Right ventricle myocardium inferior (tissue), 1 donor: ENCODE results near the gene NIPAL3. TPM values are rescaled to one million over a fixed set of nuclear protein-coding genes. Genes with fewer than 3 reads are reported as not detected.
"Not testable (repeated sequence)": the region's sequence is repeated elsewhere in the genome, so short reads cannot be mapped to it uniquely, and the experiment has no call there.

Experiments
- ATAC-seq: fragments of 200-7000 bp; cut with Tn5 transposase; one replicate; pipeline ENCODE4 v1.9.1; 2020; ENCODE audit warnings: mild to moderate bottlenecking, moderate library complexity
- DNase-seq: peaks from one replicate; pipeline ENCODE4 v3.0.0; 2021; ENCODE audit errors: missing footprints
- intact Hi-C: fragments of 100-400 bp; cut with DNase I; formaldehyde crosslinking; loops from one replicate; pipeline ENCODE4 v1.11.0; 2022
- total RNA-seq: library from RNA; stranded (reverse); fragmentation: NEBNext Ultra II Directional; extraction: Animal tissue kit (Norgen Biotek cat#: 25700); gene quantifications from one replicate; pipeline ENCODE4 v1.2.1, GENCODE V29; 2021
- donor health status: DM: no; HTN: yes; CAD: no; lungs with severe emphysema.

The NIPAL3 gene
- total RNA-seq, 1 donor from 2014 or later, result 30.9 TPM

- intact Hi-C loops, result no loop called here
- DNase-seq (no peak), ATAC-seq (no peak)
Measured at GRCh38 chr1:24443241-24443656, 27.6 kb downstream of the NIPAL3 start.

GRCh38 chr1:24446446-24446845, 30.8 kb downstream of the NIPAL3 start:
- DNase-seq, intact Hi-C loops, ATAC-seq: not testable (repeated sequence)

GRCh38 chr1:24450316-24450715, 34.7 kb downstream of the NIPAL3 start:
- intact Hi-C loops, result no loop called here
- ATAC-seq (no peak), DNase-seq (no peak)

GRCh38 chr1:24450857-24451397, 35.3 kb downstream of the NIPAL3 start:
- no peak for ATAC-seq
- intact Hi-C loops, result no loop called here

GRCh38 chr1:24451746-24452145, 36.1 kb downstream of the NIPAL3 start:
- DNase-seq (no peak), ATAC-seq (no peak)
- intact Hi-C loops, result no loop called here

More at GRCh38 chr1:24450857-24451397, 35.3 kb downstream of the NIPAL3 start:
- no peak for DNase-seq

- DNase-seq (no peak), ATAC-seq (no peak)
- intact Hi-C loops, result no loop called here
Measured at GRCh38 chr1:24452922-24453485, 37.4 kb downstream of the NIPAL3 start.

GRCh38 chr1:24454673-24455072, 39.1 kb downstream of the NIPAL3 start:
- intact Hi-C loops, result no loop called here
- no peak for DNase-seq
- no peak for ATAC-seq

- ATAC-seq (no peak), DNase-seq (no peak)
- intact Hi-C loops, result no loop called here
Measured at GRCh38 chr1:24455272-24455671, 39.7 kb downstream of the NIPAL3 start.

GRCh38 chr1:24457866-24458265, 42.3 kb downstream of the NIPAL3 start:
- DNase-seq, result no peak
- no peak for ATAC-seq
- intact Hi-C loops, result no loop called here

GRCh38 chr1:24459551-24460266, 44.1 kb downstream of the NIPAL3 start:
- no peak for DNase-seq
- no peak for ATAC-seq
- intact Hi-C loops, result no loop called here

- intact Hi-C loops, ATAC-seq, DNase-seq: not testable (repeated sequence)
Measured at GRCh38 chr1:24462128-24462527, 46.5 kb downstream of the NIPAL3 start.

GRCh38 chr1:24463776-24464735, 48.5 kb downstream of the NIPAL3 start:
- DNase-seq (no peak), ATAC-seq (no peak)
- intact Hi-C loops, result no loop called here

GRCh38 chr1:24465099-24465498, 49.5 kb downstream of the NIPAL3 start:
- no peak for DNase-seq
- intact Hi-C loops, result no loop called here
- no peak for ATAC-seq

- no peak for ATAC-seq
- intact Hi-C loops, result no loop called here
- no peak for DNase-seq
Measured at GRCh38 chr1:24465638-24466037, 50.0 kb downstream of the NIPAL3 start.

GRCh38 chr1:24468685-24469316, 53.2 kb downstream of the NIPAL3 start:
- DNase-seq (no peak), ATAC-seq (no peak)
- intact Hi-C loops, result no loop called here

- no peak for ATAC-seq
- intact Hi-C loops, result no loop called here
- DNase-seq, result no peak
Measured at GRCh38 chr1:24470592-24470991, 55.0 kb downstream of the NIPAL3 start.

GRCh38 chr1:24472527-24473251, 57.1 kb downstream of the NIPAL3 start:
- ATAC-seq (no peak), DNase-seq (no peak)
- intact Hi-C loops, result no loop called here

GRCh38 chr1:24474193-24474592, 58.6 kb downstream of the NIPAL3 start:
- intact Hi-C loops, result no loop called here
- DNase-seq (no peak), ATAC-seq (no peak)
